MCF 10A (cell line): Measurements from ENCODE around the gene KLK2. TPM values are rescaled to one million over a fixed set of nuclear protein-coding genes. Genes with fewer than 3 reads are reported as not detected.

Experiments
- BruUV-seq: library from RNA; stranded (reverse); fragments of 400-500 nt; replicated peaks from 2 replicates; lab custom pipeline; 2021; lab: Mats Ljungman, UMichigan
- CTCF ChIA-PET: fragments of 300-600 bp; sonication (Branson Sonifier 250); formaldehyde crosslinking; extraction: SDS; loops from one replicate; lab custom pipeline; 2021; ENCODE audit warnings: antibody characterized with exemption, inconsistent platforms; lab: Yijun Ruan, JAX
- POLR2A ChIA-PET: fragments of 300-600, 350-650 bp; sonication (Branson Sonifier 250); formaldehyde crosslinking; extraction: SDS; loops from one replicate; lab custom pipeline; 2020; ENCODE audit warnings: antibody characterized with exemption, inconsistent platforms; lab: Yijun Ruan, JAX
- DNase-seq: peaks from one replicate; pipeline ENCODE4 v3.0.0-alpha.2; 2018; ENCODE audit not compliant: unreplicated experiment
- H3K27ac Mint-ChIP-seq: one replicate; pipeline ENCODE4 v1.8.0; 2022; ENCODE audit warnings: mild to moderate bottlenecking, low read depth, mixed read lengths; ENCODE audit not compliant: unreplicated experiment
- H3K27me3 Mint-ChIP-seq: one replicate; pipeline ENCODE4 v1.8.0; 2022; ENCODE audit warnings: mixed read lengths; ENCODE audit not compliant: insufficient read depth, unreplicated experiment
- H3K36me3 Mint-ChIP-seq: one replicate; pipeline ENCODE4 v1.8.0; 2022; ENCODE audit warnings: mild to moderate bottlenecking, moderate library complexity, mixed read lengths; ENCODE audit not compliant: insufficient read depth, unreplicated experiment
- H3K4me1 Mint-ChIP-seq: one replicate; pipeline ENCODE4 v1.8.0; 2022; ENCODE audit warnings: mixed read lengths; ENCODE audit not compliant: insufficient read depth, unreplicated experiment
- H3K4me3 Mint-ChIP-seq: one replicate; pipeline ENCODE4 v1.8.0; 2022; ENCODE audit warnings: mild to moderate bottlenecking, moderate library complexity, mixed read lengths; ENCODE audit not compliant: unreplicated experiment
- H3K9me3 Mint-ChIP-seq: one replicate; pipeline ENCODE4 v1.8.0; 2022; ENCODE audit warnings: mixed read lengths; ENCODE audit not compliant: unreplicated experiment
- CTCF ChIP-seq: fragments of 200-600 bp; IDR thresholded peaks from one replicate; pipeline ENCODE4 v1.8.0; 2022; ENCODE audit warnings: antibody characterized with exemption, mild to moderate bottlenecking; ENCODE audit not compliant: unreplicated experiment
- intact Hi-C: fragments of 100-400 bp; cut with micrococcal nuclease; formaldehyde crosslinking; loops from 2 replicates; pipeline ENCODE4 v1.14.1; 2022
- total RNA-seq: library from RNA; stranded (reverse); gene quantifications from 2 replicates; pipeline ENCODE4 v1.2.3, GENCODE V29; 2022

Gene KLK2
- total RNA-seq, 1 experiment from 2014 or later = not detected

GRCh38 chr19:50912727-50913716 lies 39.8 kb downstream of the KLK2 start:
- ChIA-PET POLR2A (interaction anchor here (0.6 kb wide), 1 partner anchor 11 kb away, joined by 4 read pairs; no protein-coding TSS in a partner anchor), CTCF (interaction anchor here (0.6 kb wide), 1 partner anchor 8 kb away, joined by 3 read pairs; no protein-coding TSS in a partner anchor)
- no peak for DNase-seq
- H3K4me3 Mint-ChIP-seq = no peak overlapping the region
- intact Hi-C loops = no loop called here
- H3K27ac Mint-ChIP-seq = no peak overlapping the region
- TF ChIP-seq CTCF = no peak
- peaks cover 6% of the 10 kb centered on the region for H3K27me3 Mint-ChIP-seq
- BruUV-seq = no TSS peak
- no peaks in the 10 kb centered on the region for H3K36me3 Mint-ChIP-seq
- no peaks in the 10 kb centered on the region for H3K4me1 Mint-ChIP-seq
- no peaks in the 10 kb centered on the region for H3K9me3 Mint-ChIP-seq

GRCh38 chr19:50916069-50916468 lies 42.8 kb downstream of the KLK2 start:
- Mint-ChIP-seq H3K27ac (no peak overlapping the region), H3K4me3 (no peak overlapping the region), H3K9me3 (no peaks in the 10 kb centered on the region), H3K27me3 (peaks cover 24% of the 10 kb centered on the region), H3K36me3 (no peaks in the 10 kb centered on the region), H3K4me1 (no peaks in the 10 kb centered on the region)
- intact Hi-C loops = no loop called here
- ChIA-PET POLR2A (no interaction called here), CTCF (no interaction called here)
- no peak for TF ChIP-seq CTCF
- no peak for DNase-seq
- no TSS peak for BruUV-seq

- Mint-ChIP-seq H3K27ac (no peak overlapping the region), H3K27me3 (peaks cover 25% of the 10 kb centered on the region), H3K4me1 (no peaks in the 10 kb centered on the region), H3K4me3 (no peak overlapping the region), H3K36me3 (no peaks in the 10 kb centered on the region), H3K9me3 (no peaks in the 10 kb centered on the region)
- ChIA-PET POLR2A (interaction anchor here (0.6 to 1.4 kb wide), 6 partner anchors 14 to 596 kb away, joined by 3 to 8 read pairs (median 3); no protein-coding TSS in a partner anchor), CTCF (interaction anchor here (0.5 to 2.7 kb wide), 55 partner anchors 9 to 779 kb away, joined by 3 to 20 read pairs (median 4); partner anchors contain the start of genes ACP4, JOSD2, KLK2 and KLK4)
- no peak for DNase-seq
- no peak for TF ChIP-seq CTCF
- intact Hi-C loops = loop anchor here (1.0 to 5.0 kb wide), 8 partner anchors 15 to 564 kb away; no protein-coding TSS in a partner anchor
- BruUV-seq = no TSS peak
Observed at GRCh38 chr19:50921426-50922316, 48.4 kb downstream of the KLK2 start.
